HEK293 (cell line): ENCODE measurements around the gene LRRC23.
A peak's percentile ranks its signal among the peaks of the same experiment; 100 is the strongest.

Experiments
- GLI2 ChIP-seq: fragments of 450-650 bp; formaldehyde crosslinking; IDR thresholded peaks from 2 replicates; pipeline ENCODE4; 2017; ENCODE audit warnings: missing biosample characterization, missing genetic modification characterization, low read depth, borderline replicate concordance
- HOXC10 ChIP-seq: sonication (generic); formaldehyde crosslinking; IDR thresholded peaks from 2 replicates; pipeline ENCODE4 v1.8.1; 2023; ENCODE audit warnings: mild to moderate bottlenecking, missing genetic modification reagents
- OSR2 ChIP-seq: fragments of 450-650 bp; formaldehyde crosslinking; IDR thresholded peaks from 2 replicates; pipeline ENCODE4 v1.5.1; 2016; ENCODE audit warnings: missing biosample characterization, missing genetic modification characterization
- YY1 ChIP-seq: fragments of 450-650 bp; formaldehyde crosslinking; IDR thresholded peaks from 2 replicates; pipeline ENCODE4 v1.5.1; 2018; ENCODE audit warnings: missing biosample characterization, missing genetic modification characterization
- ZBTB21 ChIP-seq: fragments of 450-650 bp; formaldehyde crosslinking; IDR thresholded peaks from 2 replicates; pipeline ENCODE4 v1.5.1; 2017; ENCODE audit warnings: missing biosample characterization, missing genetic modification characterization
- ZEB2 ChIP-seq: fragments of 450-650 bp; formaldehyde crosslinking; IDR thresholded peaks from 2 replicates; pipeline ENCODE4 v1.5.1; 2016; ENCODE audit warnings: missing biosample characterization, missing genetic modification characterization
- ZFP37 ChIP-seq: fragments of 450-650 bp; formaldehyde crosslinking; IDR thresholded peaks from 2 replicates; pipeline ENCODE4 v1.5.1; 2016; ENCODE audit warnings: missing biosample characterization, missing genetic modification characterization
- ZFP41 ChIP-seq: fragments of 450-650 bp; formaldehyde crosslinking; IDR thresholded peaks from 2 replicates; pipeline ENCODE4 v1.5.1; 2016; ENCODE audit warnings: missing biosample characterization, missing genetic modification characterization, borderline replicate concordance
- ZNF10 ChIP-seq: fragments of 450-650 bp; formaldehyde crosslinking; IDR thresholded peaks from 2 replicates; pipeline ENCODE4 v1.5.1; 2017; ENCODE audit warnings: missing biosample characterization, missing genetic modification characterization
- ZNF112 ChIP-seq: fragments of 450-650 bp; formaldehyde crosslinking; IDR thresholded peaks from 2 replicates; pipeline ENCODE4 v1.5.0; 2017; ENCODE audit warnings: missing biosample characterization, missing genetic modification characterization
- ZNF114 ChIP-seq: fragments of 450-650 bp; formaldehyde crosslinking; IDR thresholded peaks from 2 replicates; pipeline ENCODE4 v1.5.0; 2017; ENCODE audit warnings: missing biosample characterization, missing genetic modification characterization
- ZNF146 ChIP-seq: fragments of 450-650 bp; formaldehyde crosslinking; IDR thresholded peaks from 2 replicates; pipeline ENCODE4 v1.5.1; 2016; ENCODE audit warnings: missing biosample characterization, missing genetic modification characterization
- ZNF16 ChIP-seq: fragments of 450-650 bp; formaldehyde crosslinking; IDR thresholded peaks from 2 replicates; pipeline ENCODE4 v1.5.1; 2016; ENCODE audit warnings: low read depth, missing biosample characterization, missing genetic modification characterization
- ZNF26 ChIP-seq: fragments of 450-650 bp; formaldehyde crosslinking; IDR thresholded peaks from 2 replicates; pipeline ENCODE4 v1.5.1; 2016; ENCODE audit warnings: missing biosample characterization, missing genetic modification characterization
- ZNF391 ChIP-seq: fragments of 450-650 bp; formaldehyde crosslinking; IDR thresholded peaks from 2 replicates; pipeline ENCODE4 v1.5.1; 2016; ENCODE audit warnings: low read depth, missing biosample characterization, missing genetic modification characterization, borderline replicate concordance
- ZNF416 ChIP-seq: fragments of 450-650 bp; formaldehyde crosslinking; IDR thresholded peaks from 2 replicates; pipeline ENCODE4 v1.5.1; 2016; ENCODE audit warnings: missing biosample characterization, missing genetic modification characterization
- ZNF473 ChIP-seq: fragments of 450-650 bp; formaldehyde crosslinking; IDR thresholded peaks from 2 replicates; pipeline ENCODE4 v1.5.1; 2017; ENCODE audit warnings: missing biosample characterization, missing genetic modification characterization
- ZNF549 ChIP-seq: fragments of 450-650 bp; IDR thresholded peaks from 2 replicates; pipeline ENCODE4 v1.5.1; 2018; ENCODE audit warnings: missing biosample characterization, missing genetic modification characterization, mild to moderate bottlenecking, inconsistent platforms, moderate library complexity
- ZNF621 ChIP-seq: fragments of 450-650 bp; formaldehyde crosslinking; IDR thresholded peaks from 2 replicates; pipeline ENCODE4 v1.5.1; 2017; ENCODE audit warnings: missing biosample characterization, missing genetic modification characterization
- ZNF654 ChIP-seq: fragments of 450-650 bp; formaldehyde crosslinking; IDR thresholded peaks from 2 replicates; pipeline ENCODE4 v1.5.1; 2016; ENCODE audit warnings: low read depth, missing biosample characterization, missing genetic modification characterization
- ZNF747 ChIP-seq: fragments of 450-650 bp; formaldehyde crosslinking; IDR thresholded peaks from 2 replicates; pipeline ENCODE4 v1.5.1; 2016; ENCODE audit warnings: missing biosample characterization, missing genetic modification characterization
- ZNF837 ChIP-seq: fragments of 450-650 bp; formaldehyde crosslinking; IDR thresholded peaks from 2 replicates; pipeline ENCODE4 v1.5.1; 2016; ENCODE audit warnings: missing biosample characterization, missing genetic modification characterization
- ZNF843 ChIP-seq: fragments of 450-650 bp; formaldehyde crosslinking; IDR thresholded peaks from 2 replicates; pipeline ENCODE4 v1.5.1; 2016; ENCODE audit warnings: missing biosample characterization, missing genetic modification characterization
- TF ChIP-seq, protein P1 (sequence below): fragments of 450-650 bp; formaldehyde crosslinking; IDR thresholded peaks from 2 replicates; pipeline ENCODE4 v1.5.1; 2016; ENCODE audit warnings: missing biosample characterization, missing genetic modification characterization
- TF ChIP-seq, protein P2 (sequence below): fragments of 450-650 bp; formaldehyde crosslinking; IDR thresholded peaks from 2 replicates; pipeline ENCODE4 v1.5.1; 2016; ENCODE audit warnings: missing biosample characterization, missing genetic modification characterization
- TF ChIP-seq, protein P3 (sequence below): fragments of 450-650 bp; formaldehyde crosslinking; IDR thresholded peaks from 2 replicates; pipeline ENCODE4 v1.5.1; 2016; ENCODE audit warnings: missing biosample characterization, missing genetic modification characterization
- TF ChIP-seq, protein P4 (sequence below): fragments of 450-650 bp; formaldehyde crosslinking; IDR thresholded peaks from 2 replicates; pipeline ENCODE4 v1.5.1; 2016; ENCODE audit warnings: missing biosample characterization, missing genetic modification characterization
- TF ChIP-seq, protein P5 (sequence below): fragments of 450-650 bp; formaldehyde crosslinking; IDR thresholded peaks from 2 replicates; pipeline ENCODE4 v1.5.1; 2016; ENCODE audit warnings: missing biosample characterization, missing genetic modification characterization, borderline replicate concordance

The LRRC23 gene

DNA sequence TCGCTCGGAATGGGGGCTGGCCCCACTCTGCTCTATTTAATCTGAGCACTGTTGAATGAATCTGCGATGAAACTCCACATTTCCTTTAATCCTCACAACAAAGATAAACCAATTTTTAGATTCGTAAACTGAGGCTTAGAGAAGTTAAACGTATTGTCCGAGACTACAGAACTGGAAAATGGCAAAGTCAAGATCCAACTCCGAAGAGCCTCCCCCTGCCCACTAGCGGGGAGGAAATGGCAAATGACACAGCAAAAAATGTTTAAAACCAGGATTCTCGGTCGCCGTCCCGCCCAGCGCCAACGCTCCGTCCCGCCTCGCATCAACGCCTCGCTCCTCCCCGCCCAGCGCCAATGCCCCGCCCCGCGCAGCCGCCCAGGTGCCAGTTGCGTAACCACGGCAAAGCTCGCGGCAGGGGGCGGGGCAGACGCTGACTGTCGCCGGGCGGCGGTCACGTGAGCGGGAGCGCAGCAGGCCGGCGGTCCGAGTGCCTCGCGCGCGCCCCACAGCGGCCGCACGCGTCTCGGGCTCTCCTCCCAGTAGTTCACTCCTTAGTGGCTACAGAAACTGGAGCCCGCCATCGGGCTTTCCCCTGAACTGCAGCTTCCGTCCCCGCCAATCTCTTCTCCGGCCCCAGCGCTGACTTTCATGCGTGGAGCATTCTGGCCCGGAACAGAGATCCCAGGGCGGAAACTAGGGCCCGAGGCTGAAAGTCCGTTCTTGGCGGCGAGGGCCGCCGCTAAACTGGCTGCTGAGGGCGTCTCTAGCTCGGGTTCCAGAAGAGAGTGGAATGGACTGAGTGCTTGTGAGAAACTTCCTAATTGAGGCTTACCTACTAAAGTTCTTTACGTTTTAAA is 13.6 kb upstream of the LRRC23 start (continued):
- TF ChIP-seq ZNF146 (tag by site-specific recombination) (no peak), ZNF843 (no peak), ZNF26 (tag by site-specific recombination) (no peak), OSR2 (no peak; the same call in none of the 2 replicates), ZNF112 (tag by site-specific recombination) (no peak), ZNF10 (no peak), ZNF549 (tag by site-specific recombination) (no peak), ZNF473 (tag by site-specific recombination) (no peak), ZEB2 (peak; percentile 92), ZNF654 (tag by site-specific recombination) (peak; percentile 9; the same call in 1 of the 2 replicates), ZNF16 (tag by site-specific recombination) (no peak), ZBTB21 (tag by site-specific recombination) (no peak; the same call in 1 of the 2 replicates), ZNF621 (tag by site-specific recombination) (no peak), GLI2 (no peak), HOXC10 (CRISPR knock-in tag) (no peak), ZNF114 (tag by site-specific recombination) (no peak), ZNF837 (tag by site-specific recombination) (no peak), ZNF747 (no peak), ZNF416 (tag by site-specific recombination) (no peak), YY1 (tag by site-specific recombination) (no peak), ZFP41 (no peak), ZFP37 (tag by site-specific recombination) (no peak), ZNF391 (no peak)
- TF ChIP-seq, protein P1, sequence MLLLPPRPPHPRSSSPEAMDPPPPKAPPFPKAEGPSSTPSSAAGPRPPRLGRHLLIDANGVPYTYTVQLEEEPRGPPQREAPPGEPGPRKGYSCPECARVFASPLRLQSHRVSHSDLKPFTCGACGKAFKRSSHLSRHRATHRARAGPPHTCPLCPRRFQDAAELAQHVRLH: no peak
- TF ChIP-seq, protein P2, sequence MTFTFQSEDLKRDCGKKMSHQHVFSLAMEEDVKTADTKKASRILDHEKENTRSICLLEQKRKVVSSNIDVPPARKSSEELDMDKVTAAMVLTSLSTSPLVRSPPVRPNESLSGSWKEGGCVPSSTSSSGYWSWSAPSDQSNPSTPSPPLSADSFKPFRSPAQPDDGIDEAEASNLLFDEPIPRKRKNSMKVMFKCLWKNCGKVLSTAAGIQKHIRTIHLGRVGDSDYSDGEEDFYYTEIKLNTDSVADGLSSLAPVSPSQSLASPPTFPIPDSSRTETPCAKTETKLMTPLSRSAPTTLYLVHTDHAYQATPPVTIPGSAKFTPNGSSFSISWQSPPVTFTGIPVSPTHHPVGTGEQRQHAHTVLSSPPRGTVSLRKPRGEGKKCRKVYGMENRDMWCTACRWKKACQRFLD (tag by site-specific recombination): no peak
- TF ChIP-seq, protein P3, sequence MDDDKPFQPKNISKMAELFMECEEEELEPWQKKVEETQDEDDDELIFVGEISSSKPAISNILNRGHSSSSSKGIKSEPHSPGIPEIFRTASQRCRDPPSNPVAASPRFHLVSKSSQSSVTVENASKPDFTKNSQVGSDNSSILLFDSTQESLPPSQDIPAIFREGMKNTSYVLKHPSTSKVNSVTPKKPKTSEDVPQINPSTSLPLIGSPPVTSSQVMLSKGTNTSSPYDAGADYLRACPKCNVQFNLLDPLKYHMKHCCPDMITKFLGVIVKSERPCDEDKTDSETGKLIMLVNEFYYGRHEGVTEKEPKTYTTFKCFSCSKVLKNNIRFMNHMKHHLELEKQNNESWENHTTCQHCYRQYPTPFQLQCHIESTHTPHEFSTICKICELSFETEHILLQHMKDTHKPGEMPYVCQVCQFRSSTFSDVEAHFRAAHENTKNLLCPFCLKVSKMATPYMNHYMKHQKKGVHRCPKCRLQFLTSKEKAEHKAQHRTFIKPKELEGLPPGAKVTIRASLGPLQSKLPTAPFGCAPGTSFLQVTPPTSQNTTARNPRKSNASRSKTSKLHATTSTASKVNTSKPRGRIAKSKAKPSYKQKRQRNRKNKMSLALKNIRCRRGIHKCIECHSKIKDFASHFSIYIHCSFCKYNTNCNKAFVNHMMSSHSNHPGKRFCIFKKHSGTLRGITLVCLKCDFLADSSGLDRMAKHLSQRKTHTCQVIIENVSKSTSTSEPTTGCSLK: no peak
- TF ChIP-seq, protein P4, sequence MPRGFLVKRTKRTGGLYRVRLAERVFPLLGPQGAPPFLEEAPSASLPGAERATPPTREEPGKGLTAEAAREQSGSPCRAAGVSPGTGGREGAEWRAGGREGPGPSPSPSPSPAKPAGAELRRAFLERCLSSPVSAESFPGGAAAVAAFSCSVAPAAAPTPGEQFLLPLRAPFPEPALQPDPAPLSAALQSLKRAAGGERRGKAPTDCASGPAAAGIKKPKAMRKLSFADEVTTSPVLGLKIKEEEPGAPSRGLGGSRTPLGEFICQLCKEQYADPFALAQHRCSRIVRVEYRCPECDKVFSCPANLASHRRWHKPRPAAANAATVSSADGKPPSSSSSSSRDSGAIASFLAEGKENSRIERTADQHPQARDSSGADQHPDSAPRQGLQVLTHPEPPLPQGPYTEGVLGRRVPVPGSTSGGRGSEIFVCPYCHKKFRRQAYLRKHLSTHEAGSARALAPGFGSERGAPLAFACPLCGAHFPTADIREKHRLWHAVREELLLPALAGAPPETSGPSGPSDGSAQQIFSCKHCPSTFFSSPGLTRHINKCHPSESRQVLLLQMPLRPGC (tag by site-specific recombination): 0 out of 2 replicates have a peak, but pooled peaks have one; percentile 38
- TF ChIP-seq, protein P5, sequence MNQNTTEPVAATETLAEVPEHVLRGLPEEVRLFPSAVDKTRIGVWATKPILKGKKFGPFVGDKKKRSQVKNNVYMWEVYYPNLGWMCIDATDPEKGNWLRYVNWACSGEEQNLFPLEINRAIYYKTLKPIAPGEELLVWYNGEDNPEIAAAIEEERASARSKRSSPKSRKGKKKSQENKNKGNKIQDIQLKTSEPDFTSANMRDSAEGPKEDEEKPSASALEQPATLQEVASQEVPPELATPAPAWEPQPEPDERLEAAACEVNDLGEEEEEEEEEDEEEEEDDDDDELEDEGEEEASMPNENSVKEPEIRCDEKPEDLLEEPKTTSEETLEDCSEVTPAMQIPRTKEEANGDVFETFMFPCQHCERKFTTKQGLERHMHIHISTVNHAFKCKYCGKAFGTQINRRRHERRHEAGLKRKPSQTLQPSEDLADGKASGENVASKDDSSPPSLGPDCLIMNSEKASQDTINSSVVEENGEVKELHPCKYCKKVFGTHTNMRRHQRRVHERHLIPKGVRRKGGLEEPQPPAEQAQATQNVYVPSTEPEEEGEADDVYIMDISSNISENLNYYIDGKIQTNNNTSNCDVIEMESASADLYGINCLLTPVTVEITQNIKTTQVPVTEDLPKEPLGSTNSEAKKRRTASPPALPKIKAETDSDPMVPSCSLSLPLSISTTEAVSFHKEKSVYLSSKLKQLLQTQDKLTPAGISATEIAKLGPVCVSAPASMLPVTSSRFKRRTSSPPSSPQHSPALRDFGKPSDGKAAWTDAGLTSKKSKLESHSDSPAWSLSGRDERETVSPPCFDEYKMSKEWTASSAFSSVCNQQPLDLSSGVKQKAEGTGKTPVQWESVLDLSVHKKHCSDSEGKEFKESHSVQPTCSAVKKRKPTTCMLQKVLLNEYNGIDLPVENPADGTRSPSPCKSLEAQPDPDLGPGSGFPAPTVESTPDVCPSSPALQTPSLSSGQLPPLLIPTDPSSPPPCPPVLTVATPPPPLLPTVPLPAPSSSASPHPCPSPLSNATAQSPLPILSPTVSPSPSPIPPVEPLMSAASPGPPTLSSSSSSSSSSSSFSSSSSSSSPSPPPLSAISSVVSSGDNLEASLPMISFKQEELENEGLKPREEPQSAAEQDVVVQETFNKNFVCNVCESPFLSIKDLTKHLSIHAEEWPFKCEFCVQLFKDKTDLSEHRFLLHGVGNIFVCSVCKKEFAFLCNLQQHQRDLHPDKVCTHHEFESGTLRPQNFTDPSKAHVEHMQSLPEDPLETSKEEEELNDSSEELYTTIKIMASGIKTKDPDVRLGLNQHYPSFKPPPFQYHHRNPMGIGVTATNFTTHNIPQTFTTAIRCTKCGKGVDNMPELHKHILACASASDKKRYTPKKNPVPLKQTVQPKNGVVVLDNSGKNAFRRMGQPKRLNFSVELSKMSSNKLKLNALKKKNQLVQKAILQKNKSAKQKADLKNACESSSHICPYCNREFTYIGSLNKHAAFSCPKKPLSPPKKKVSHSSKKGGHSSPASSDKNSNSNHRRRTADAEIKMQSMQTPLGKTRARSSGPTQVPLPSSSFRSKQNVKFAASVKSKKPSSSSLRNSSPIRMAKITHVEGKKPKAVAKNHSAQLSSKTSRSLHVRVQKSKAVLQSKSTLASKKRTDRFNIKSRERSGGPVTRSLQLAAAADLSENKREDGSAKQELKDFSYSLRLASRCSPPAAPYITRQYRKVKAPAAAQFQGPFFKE (tag by site-specific recombination): no peak
